Heart left ventricle (tissue), 16 donors: Measurements from ENCODE around the gene LAMA5. TPM values are rescaled to one million over a fixed set of nuclear protein-coding genes. Genes with fewer than 3 reads are reported as not detected.

Experiments used
- ATAC-seq, 4 donors: fragments of 200-7000 bp; cut with Tn5 transposase; one replicate each; pipeline ENCODE4 v1.9.1; 2020 to 2022; ENCODE audit warnings: moderate library complexity in 4 of 4, mild to moderate bottlenecking in 3 of 4, moderate number of reproducible peaks in 1 of 4
- DNase-seq, 5 donors: peaks; one replicate each; pipeline ENCODE4 v3.0.0-alpha.2; 2020
- H3K27ac ChIP-seq, 12 donors: fragments of 200-600 bp; sonication (generic) in 4 of 12; one replicate each; pipeline versions ENCODE4 v1.5.0 to v1.8.0; 2016 to 2022; ENCODE audit warnings: mild to moderate bottlenecking in 2 of 12
- H3K27me3 ChIP-seq, 9 donors: fragments of 200-600 bp; sonication (generic) in 2 of 9; one replicate each; pipeline versions ENCODE4 v1.5.1 to v1.8.0; 2016 to 2022; ENCODE audit warnings: mild to moderate bottlenecking in 3 of 9
- H3K36me3 ChIP-seq, 9 donors: fragments of 200-600 bp; sonication (generic) in 2 of 9; one replicate each; pipeline versions ENCODE4 v1.5.0 to v1.8.0; 2018 to 2022; ENCODE audit warnings: mild to moderate bottlenecking in 2 of 9
- H3K4me1 ChIP-seq, 12 donors: fragments of 200-600 bp; sonication (generic) in 4 of 12; one replicate each; pipeline versions ENCODE4 v1.5.0 to v1.8.0; 2016 to 2022; ENCODE audit warnings: mild to moderate bottlenecking in 3 of 12
- H3K4me3 ChIP-seq, 12 donors: fragments of 200-600 bp; sonication (generic) in 4 of 12; one replicate each; pipeline versions ENCODE4 v1.5.0 to v1.8.0; 2017 to 2022; ENCODE audit warnings: mild to moderate bottlenecking in 9 of 12, moderate library complexity in 4 of 12
- H3K9me3 ChIP-seq, 12 donors: fragments of 200-600 bp; sonication (generic) in 4 of 12; one replicate each; pipeline versions ENCODE4 v1.5.0 to v1.8.0; 2016 to 2022; ENCODE audit warnings: mild to moderate bottlenecking in 1 of 12
- POLR2A ChIP-seq, 2 donors: fragments of 450-650 bp; IDR thresholded peaks; one replicate each; pipeline ENCODE4 v1.6.1; 2017; ENCODE audit warnings: antibody characterized with exemption in 2 of 2, mild to moderate bottlenecking in 2 of 2, moderate library complexity in 2 of 2
- WGBS, 4 donors: extraction: QIAGEN DNeasy Blood & Tissue Kit in 2 of 4; methylation state at CpG; one replicate each; pipeline versions ENCODE4 v1.1.5 to v1.1.7; 2013 to 2018; 5-methylcytosine and 5-hydroxymethylcytosine counted together
- intact Hi-C, 10 donors: fragments of 100-400 bp; cut with DNase I; formaldehyde crosslinking; loops; one replicate each; pipeline versions ENCODE4 v1.11.1 to v1.14.2; 2022
- polyA plus RNA-seq, 2 donors: library from polyadenylated mRNA; stranded (reverse); fragments of 200-250 nt; gene quantifications; one replicate each; pipeline ENCODE4 v1.2.3, GENCODE V29; 2013
- total RNA-seq, 9 donors: library from RNA; depleted of rRNA in 2 of 9; stranded (reverse); fragments of >200 nt in 2 of 9; fragmentation: NEBNext Ultra II Directional in 3 of 9; extraction: Animal tissue kit (Norgen Biotek cat#: 25700) in 3 of 9; gene quantifications; one replicate each; pipeline versions ENCODE4 v1.1.0 to v1.2.4, GENCODE V29; 2016 to 2023
- TF ChIP-seq, protein P1 (sequence below), 12 donors: fragments of 200-600 bp; sonication (generic) in 4 of 12; IDR thresholded peaks; one replicate each; pipeline versions ENCODE4 v1.5.0 to v1.8.0; 2018 to 2022; ENCODE audit warnings: antibody characterized with exemption in 12 of 12, mild to moderate bottlenecking in 5 of 12
- donor health status: ischemic (EF 13 %, LVEDD 7.1; RV severe dilation, severe dysfunction).
- donor health status: healthy with polysubstance abuse.
- donor health status: DM: no; HTN: yes; CAD: no.
- donor health status: DM: no; HTN: no; CAD: no.
- donor health status: ischemic (EF 25% LVEDD 6.9; RV normal size, moderate dysfunction).
- donor health status: ischemic (EF 25% LVEDD 5.7; RV mildly dilated, moderate dysfunction).
- donor health status: healthy.
- donor health status: DM: yes; HTN: yes; CAD: no.
- donor health status: ischemic (EF 35%, LVEDD 5.7; RV mildly dilated, moderate dysfunction).
- donor health status: nonischemic (EF 11% LVEDD 7.7; RV severe dilation, severe dysfunction).
- donor health status: DM: yes; HTN: yes; CAD: no.
- donor health status: PGD.
- donor health status: ischemic (EF 29% LVEDD 5.4; RV normal size, mild dysfunction).
- donor health status: nonischemic (EF 23%, LVEDD 6.1; RV moderate dilation, normal function).

Gene LAMA5
- total and polyA plus RNA-seq, 11 donors, result 57.4 to 128 (median 73.6) TPM

DNA sequence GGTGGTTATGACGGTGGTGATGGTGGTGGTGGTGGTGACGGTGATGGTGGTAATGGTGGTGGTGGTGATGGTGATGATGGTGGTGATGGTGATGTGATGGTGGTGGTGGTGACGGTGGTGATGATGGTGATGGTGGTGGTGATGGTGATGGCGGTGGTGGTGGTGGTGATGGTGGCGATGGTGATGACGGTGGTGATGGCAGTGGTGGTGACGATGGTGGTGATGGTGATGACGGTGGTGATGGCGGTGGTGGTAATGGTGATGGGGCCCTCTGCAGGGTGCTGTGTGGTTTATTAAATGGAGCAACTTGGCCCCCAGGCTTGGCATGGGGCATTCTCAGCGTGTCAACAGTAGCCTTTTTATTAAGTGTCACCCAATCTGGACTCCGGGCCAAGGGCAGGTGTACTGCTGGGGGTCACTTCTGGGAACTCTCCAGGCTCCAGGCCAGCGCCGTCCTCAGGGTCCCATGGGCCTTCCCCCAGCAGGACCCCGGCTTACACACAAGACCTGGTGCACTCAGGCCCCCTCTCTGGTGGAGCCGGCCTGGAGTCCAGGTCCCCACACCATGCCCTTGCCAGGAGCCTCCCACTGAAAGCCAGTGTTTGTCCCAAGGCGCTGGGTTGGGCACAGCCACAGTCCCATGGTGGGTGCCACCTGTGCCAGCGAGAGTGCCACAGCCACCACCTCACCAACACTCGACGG is 31.2 kb upstream of the LAMA5 start:
- TF ChIP-seq, protein P1, sequence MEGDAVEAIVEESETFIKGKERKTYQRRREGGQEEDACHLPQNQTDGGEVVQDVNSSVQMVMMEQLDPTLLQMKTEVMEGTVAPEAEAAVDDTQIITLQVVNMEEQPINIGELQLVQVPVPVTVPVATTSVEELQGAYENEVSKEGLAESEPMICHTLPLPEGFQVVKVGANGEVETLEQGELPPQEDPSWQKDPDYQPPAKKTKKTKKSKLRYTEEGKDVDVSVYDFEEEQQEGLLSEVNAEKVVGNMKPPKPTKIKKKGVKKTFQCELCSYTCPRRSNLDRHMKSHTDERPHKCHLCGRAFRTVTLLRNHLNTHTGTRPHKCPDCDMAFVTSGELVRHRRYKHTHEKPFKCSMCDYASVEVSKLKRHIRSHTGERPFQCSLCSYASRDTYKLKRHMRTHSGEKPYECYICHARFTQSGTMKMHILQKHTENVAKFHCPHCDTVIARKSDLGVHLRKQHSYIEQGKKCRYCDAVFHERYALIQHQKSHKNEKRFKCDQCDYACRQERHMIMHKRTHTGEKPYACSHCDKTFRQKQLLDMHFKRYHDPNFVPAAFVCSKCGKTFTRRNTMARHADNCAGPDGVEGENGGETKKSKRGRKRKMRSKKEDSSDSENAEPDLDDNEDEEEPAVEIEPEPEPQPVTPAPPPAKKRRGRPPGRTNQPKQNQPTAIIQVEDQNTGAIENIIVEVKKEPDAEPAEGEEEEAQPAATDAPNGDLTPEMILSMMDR (IDR thresholded peaks at IDR 0.05), result no peak
- TF ChIP-seq POLR2A (IDR thresholded peaks at IDR 0.05), result no peak
- ATAC-seq (no peak), DNase-seq (no peak)
- Histone ChIP-seq H3K36me3 (peaks cover 0 to 27% (median 5%) of the 10 kb centered on the region in 9 donors), H3K4me3 (no peak overlapping the region), H3K27ac (no peak overlapping the region), H3K4me1 (no peaks in the 10 kb centered on the region), H3K27me3 (no peaks in the 10 kb centered on the region), H3K9me3 (no peaks in the 10 kb centered on the region)
- intact Hi-C loops, result no loop called here
- WGBS, 4 donors, result 92 to 98% (median 93%) methylated on average over 17 to 19 of the region's 19 CpGs

DNA sequence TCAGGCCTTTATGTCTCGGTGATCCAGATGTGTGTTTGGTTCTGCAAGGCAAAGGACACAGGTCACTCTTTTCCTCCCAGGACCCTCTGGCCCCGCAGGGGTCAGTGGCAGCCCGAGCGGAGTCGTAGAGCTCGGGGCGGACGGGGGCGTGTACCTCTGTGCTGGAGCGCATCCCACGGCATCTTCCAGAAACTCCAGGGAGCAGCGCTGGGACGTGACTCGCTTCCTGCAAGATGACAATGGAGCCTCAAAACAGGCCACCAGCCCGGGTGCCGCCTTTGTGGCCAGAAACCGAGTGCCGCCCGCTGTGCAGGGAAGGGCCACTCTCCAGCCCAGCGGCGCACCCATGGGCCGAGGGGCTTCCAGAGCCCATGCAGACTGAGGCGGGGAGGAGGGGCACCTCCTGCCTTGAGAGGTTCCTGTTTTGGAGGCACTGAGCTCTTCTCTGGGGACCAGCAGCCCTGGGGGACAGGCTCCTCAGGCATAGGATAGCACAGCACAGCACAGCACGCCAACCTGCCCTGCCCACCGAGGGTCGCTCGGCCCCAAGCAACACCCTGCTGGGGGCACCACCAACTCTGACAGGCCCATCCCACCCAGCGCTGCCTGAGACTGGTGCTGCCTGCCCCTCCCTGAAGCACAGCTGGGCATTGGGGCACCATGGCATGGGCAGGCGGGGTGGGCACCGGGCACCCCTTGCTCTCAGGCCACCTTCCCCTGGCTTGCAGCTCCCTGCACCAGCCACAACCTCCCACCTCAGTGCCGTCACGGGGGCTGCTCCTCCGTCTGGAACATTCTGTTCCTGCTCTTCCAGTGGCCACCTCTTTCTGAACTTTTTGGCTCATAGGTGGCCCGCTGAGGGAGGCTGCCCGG is 29.5 kb upstream of the LAMA5 start:
- H3K4me1 ChIP-seq, result no peaks in the 10 kb centered on the region
- WGBS, 4 donors, result 72 to 80% (median 77%) methylated on average over 22 to 35 of the region's 35 CpGs
- H3K27ac ChIP-seq, result peak overlapping the region in 10 of 12 donors; percentile 6 to 72 (median 22)
- ATAC-seq, result peak in 3 of 4 donors; percentile 4 to 70 (median 8)
- TF ChIP-seq POLR2A (IDR thresholded peaks at IDR 0.05), result no peak
- TF ChIP-seq, protein P1 (IDR thresholded peaks at IDR 0.05), result no peak
- no peaks in the 10 kb centered on the region for H3K9me3 ChIP-seq
- intact Hi-C loops, result no loop called here
- H3K4me3 ChIP-seq, result no peak overlapping the region
- peaks cover 0 to 34% (median 10%) of the 10 kb centered on the region in 9 donors for H3K36me3 ChIP-seq
- H3K27me3 ChIP-seq, result no peaks in the 10 kb centered on the region
- DNase-seq, result no peak

DNA sequence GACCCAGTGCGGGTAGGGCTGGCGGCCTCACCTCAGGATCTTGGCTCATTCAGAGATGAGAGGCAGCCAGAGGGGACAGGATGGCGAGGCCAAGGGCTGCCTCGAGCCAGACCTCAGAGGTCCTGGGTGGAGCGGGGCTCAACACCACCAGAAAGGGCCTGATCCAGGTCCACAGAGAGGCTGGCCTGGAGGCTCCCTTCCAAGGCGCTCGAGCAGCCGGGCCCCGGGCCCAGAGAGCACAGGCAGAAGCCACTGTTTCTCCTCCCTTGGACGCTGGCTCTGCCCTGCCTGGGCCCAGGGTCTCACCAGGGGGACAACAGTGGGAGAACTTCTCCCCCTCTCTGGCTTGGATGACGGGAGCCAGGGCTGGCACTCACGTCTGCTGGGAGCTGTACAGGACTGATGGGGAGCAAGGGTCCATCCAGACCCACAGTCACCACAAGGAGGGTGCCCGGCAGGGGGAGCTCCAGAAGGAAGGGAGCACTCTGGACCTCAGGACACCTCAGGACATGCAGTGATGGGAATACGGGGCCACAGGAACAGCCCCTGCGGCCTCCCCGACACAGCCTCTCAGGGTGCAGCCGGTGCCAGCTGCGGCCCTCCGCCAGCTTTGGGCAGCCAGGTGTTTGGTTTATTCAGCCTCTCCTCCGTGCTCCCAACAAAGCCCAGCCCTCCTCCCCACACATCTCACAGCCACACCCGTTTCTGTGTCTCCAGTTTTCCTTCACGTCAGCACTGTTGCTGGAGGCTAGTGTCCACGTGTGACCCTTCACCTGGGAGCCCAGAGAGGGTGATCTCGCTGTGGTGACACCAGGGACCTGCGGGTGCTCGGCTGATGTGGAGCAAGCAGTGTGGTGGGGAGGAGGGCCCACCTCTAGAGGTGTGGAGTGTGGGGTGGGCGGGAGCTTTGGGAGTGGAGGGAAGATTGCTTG is 28.5 kb upstream of the LAMA5 start:
- H3K9me3 ChIP-seq, result no peaks in the 10 kb centered on the region
- DNase-seq (no peak), ATAC-seq (no peak)
- no peaks in the 10 kb centered on the region for H3K27me3 ChIP-seq
- H3K4me1 ChIP-seq, result no peaks in the 10 kb centered on the region
- H3K27ac ChIP-seq, result peak overlapping the region in 3 of 12 donors; percentile 38 to 72 (median 58)
- TF ChIP-seq, protein P1 (IDR thresholded peaks at IDR 0.05), result no peak
- no peak for TF ChIP-seq POLR2A (IDR thresholded peaks at IDR 0.05)
- intact Hi-C loops, result no loop called here
- H3K4me3 ChIP-seq, result no peak overlapping the region
- 87 to 92% (median 89%) methylated on average over 21 to 27 of the region's 27 CpGs for WGBS, 4 donors
- peaks cover 0 to 38% (median 19%) of the 10 kb centered on the region in 9 donors for H3K36me3 ChIP-seq
